Hematopoietic multipotent progenitor cell treated with erythropoietin and hydrocortisone succinate and interleukin-3 and kit ligand, for 4 days (in vitro differentiated cells): Measurements from ENCODE around the gene S100A7A.

Experiments
- DNase-seq: peaks from one replicate; pipeline ENCODE4 v3.0.0-alpha.2; 2015

The S100A7A gene

DNA sequence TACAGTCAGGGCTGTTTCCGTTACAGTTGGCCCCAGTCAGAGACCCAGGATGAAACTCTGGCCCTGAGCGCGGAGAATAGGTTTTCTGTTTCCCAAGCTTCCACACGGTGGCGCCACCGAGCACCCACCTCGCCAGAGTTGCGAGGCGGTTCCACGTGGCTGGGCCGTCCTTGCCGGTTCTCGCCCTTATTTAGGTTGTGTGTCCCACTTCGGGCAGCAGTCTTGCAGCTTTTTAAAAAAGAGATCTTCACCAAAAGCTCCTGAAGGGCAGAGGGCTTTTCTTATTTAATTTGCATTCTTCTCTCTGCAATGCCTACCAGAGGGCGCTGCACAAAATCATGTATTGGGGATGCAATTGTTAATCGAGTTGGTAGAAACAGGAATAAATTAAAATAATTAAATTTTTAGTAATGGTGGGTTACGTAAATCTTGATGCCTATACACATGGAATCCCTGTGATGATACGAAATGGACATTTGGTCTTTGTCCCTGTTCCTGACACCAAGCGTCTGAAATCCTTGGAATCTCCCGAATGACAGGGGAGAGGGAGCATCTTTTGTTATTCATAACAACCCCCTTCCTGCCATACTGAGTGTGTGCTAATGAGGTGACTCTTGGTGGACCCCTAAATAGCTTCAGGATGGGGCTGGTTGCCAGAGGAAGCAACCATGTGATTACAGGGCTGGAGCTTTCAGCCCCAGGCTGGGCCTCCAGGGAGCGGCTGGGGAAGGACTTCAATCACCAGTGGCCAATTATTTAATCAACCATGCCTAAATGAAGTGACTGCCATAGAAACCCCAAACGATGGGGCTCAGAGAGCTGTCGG is 49.7 kb downstream of the S100A7A start:
- peak; percentile 75 for DNase-seq

DNA sequence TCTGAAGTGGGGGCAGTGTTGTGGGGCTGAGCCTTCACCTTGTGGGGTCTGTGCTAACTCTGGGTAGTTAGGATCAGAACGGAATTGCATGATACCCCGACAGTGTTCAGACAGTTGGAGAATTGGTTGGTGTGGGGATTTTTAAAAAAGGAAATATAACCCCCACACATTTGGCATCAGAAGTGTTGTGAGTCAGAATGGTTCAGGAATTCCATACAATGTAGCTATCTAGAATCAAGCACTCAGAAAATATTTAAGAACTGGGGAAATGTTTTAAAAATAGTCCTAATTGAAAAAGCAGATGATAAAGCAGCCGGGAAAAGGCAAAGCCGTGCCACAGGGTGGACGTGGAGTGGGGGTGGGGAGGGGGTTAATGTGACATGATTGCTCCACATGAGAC is 50.6 kb downstream of the S100A7A start:
- no peak for DNase-seq

DNA sequence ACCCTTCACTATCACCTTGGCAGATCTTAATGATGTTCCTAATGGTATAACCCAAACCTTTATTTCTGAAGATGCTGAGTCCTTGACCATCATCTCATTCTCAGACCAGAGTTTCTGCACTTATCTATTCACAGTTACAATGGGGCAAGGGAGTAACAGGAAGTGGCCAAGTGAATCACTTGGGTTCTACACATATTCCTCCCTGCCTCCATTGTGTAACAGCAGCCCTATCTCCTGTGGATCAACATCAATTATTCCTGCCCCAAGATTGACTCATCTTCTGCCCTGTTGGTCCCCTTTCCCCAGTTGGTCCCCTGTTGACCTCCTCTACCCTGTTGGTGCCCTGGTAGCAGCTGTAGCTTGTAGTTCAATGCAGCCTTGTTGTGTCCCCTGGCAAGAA is 54.4 kb downstream of the S100A7A start:
- DNase-seq = peak; percentile 60
